CD14-positive monocyte (primary cell): ENCODE measurements around the gene BBS4. TPM values are rescaled to one million over a fixed set of nuclear protein-coding genes. Genes with fewer than 3 reads are reported as not detected.
A peak's percentile ranks its signal among the peaks of the same experiment; 100 is the strongest.

Experiments used
- DNase-seq, 3 donors: peaks; one replicate each; pipeline ENCODE4 v3.0.0-alpha.2; 2011 to 2022
- H2AFZ ChIP-seq: 2 replicates; pipeline ENCODE4 v1.6.0; 2012; ENCODE audit warnings: mild to moderate bottlenecking, low read depth, low read length, inconsistent platforms; ENCODE audit not compliant: insufficient read depth, poor library complexity, severe bottlenecking
- H3K27ac ChIP-seq, 2 donors: 1 replicate in 1 of 2; 2 replicates in 1 of 2; pipeline ENCODE4 v1.5.1; 2012 to 2013; ENCODE audit warnings: low read length in 2 of 2, control low read depth in 1 of 2, inconsistent platforms in 1 of 2, low read depth in 1 of 2, mild to moderate bottlenecking in 1 of 2
- H3K27me3 ChIP-seq, 2 donors: one replicate each; pipeline versions ENCODE4 v1.6.0 to v1.6.1; 2011 to 2013; ENCODE audit warnings: low read length in 2 of 2; ENCODE audit not compliant: control insufficient read depth in 2 of 2, insufficient read depth in 2 of 2
- H3K36me3 ChIP-seq, 2 donors: replicated peaks in 1 of 2; 1 replicate in 1 of 2; 2 replicates in 1 of 2; pipeline versions ENCODE4 v1.5.1 to v1.6.1; 2012 to 2013; ENCODE audit warnings: low read length in 2 of 2, control low read depth in 1 of 2, inconsistent platforms in 1 of 2, mild to moderate bottlenecking in 1 of 2; ENCODE audit not compliant: insufficient read depth in 2 of 2, control insufficient read depth in 1 of 2
- H3K4me1 ChIP-seq, 2 donors: 1 replicate in 1 of 2; 2 replicates in 1 of 2; pipeline versions ENCODE4 v1.5.1 to v1.6.1; 2012 to 2013; ENCODE audit warnings: low read length in 2 of 2, control low read depth in 1 of 2, inconsistent platforms in 1 of 2, mild to moderate bottlenecking in 1 of 2, moderate library complexity in 1 of 2; ENCODE audit not compliant: insufficient read depth in 2 of 2, control insufficient read depth in 1 of 2
- H3K4me2 ChIP-seq: replicated peaks from 2 replicates; pipeline ENCODE3; 2012; ENCODE audit warnings: low read length, moderate library complexity, mild to moderate bottlenecking; ENCODE audit not compliant: poor library complexity, severe bottlenecking; ENCODE audit errors: extremely low read depth
- H3K4me3 ChIP-seq, 3 experiments: fragments of 200-600 bp in 1 of 3; sonication (generic) in 1 of 3; replicated peaks in 1 of 3; 1 replicate in 2 of 3; 2 replicates in 1 of 3; pipeline ENCODE4 v1.5.1; 2011 to 2013; ENCODE audit warnings: low read length in 3 of 3, mild to moderate bottlenecking in 3 of 3, control low read depth in 2 of 3, low read depth in 2 of 3, inconsistent platforms in 1 of 3, moderate library complexity in 1 of 3
- H3K79me2 ChIP-seq: 2 replicates; pipeline ENCODE4 v1.6.0; 2012; ENCODE audit warnings: mild to moderate bottlenecking, control low read depth, inconsistent platforms, low read length, moderate library complexity; ENCODE audit not compliant: insufficient read depth
- H3K9ac ChIP-seq: 2 replicates; pipeline ENCODE4 v1.6.0; 2017; ENCODE audit warnings: low read length, mild to moderate bottlenecking; ENCODE audit not compliant: insufficient read depth, poor library complexity, severe bottlenecking
- H3K9me3 ChIP-seq, 2 donors: replicated peaks in 1 of 2; 1 replicate in 1 of 2; 2 replicates in 1 of 2; pipeline versions ENCODE4 v1.5.1 to v1.6.1; 2012 to 2013; ENCODE audit warnings: low read length in 2 of 2, control low read depth in 1 of 2; ENCODE audit not compliant: control insufficient read depth in 1 of 2, insufficient read depth in 1 of 2
- H4K20me1 ChIP-seq: 2 replicates; pipeline ENCODE4 v1.6.0; 2012; ENCODE audit warnings: mild to moderate bottlenecking, low read length, control low read depth, moderate library complexity; ENCODE audit not compliant: insufficient read depth
- H3K27ac Mint-ChIP-seq, 7 donors: one replicate each; pipeline ENCODE4 v1.8.0; 2020; ENCODE audit warnings: mild to moderate bottlenecking in 7 of 7, mixed read lengths in 7 of 7, moderate library complexity in 6 of 7, inconsistent platforms in 2 of 7
- H3K27me3 Mint-ChIP-seq, 3 donors: one replicate each; pipeline ENCODE4 v1.8.0; 2021 to 2022; ENCODE audit warnings: low read depth in 3 of 3, mild to moderate bottlenecking in 3 of 3, mixed read lengths in 3 of 3, moderate library complexity in 3 of 3, inconsistent platforms in 1 of 3
- H3K36me3 Mint-ChIP-seq, 2 donors: one replicate each; pipeline ENCODE4 v1.8.0; 2020; ENCODE audit warnings: mixed read lengths in 2 of 2, inconsistent platforms in 1 of 2, mild to moderate bottlenecking in 1 of 2
- H3K4me1 Mint-ChIP-seq: one replicate; pipeline ENCODE4 v1.8.0; 2020; ENCODE audit warnings: mild to moderate bottlenecking, mixed read lengths
- H3K4me3 Mint-ChIP-seq, 2 donors: one replicate each; pipeline ENCODE4 v1.8.0; 2020; ENCODE audit warnings: mild to moderate bottlenecking in 2 of 2, mixed read lengths in 2 of 2, moderate library complexity in 1 of 2
- H3K9me3 Mint-ChIP-seq, 7 donors: one replicate each; pipeline ENCODE4 v1.8.0; 2020 to 2022; ENCODE audit warnings: mixed read lengths in 7 of 7, mild to moderate bottlenecking in 6 of 7, moderate library complexity in 6 of 7, inconsistent platforms in 2 of 7
- WGBS: methylation state at CpG from one replicate; pipeline ENCODE4 v1.1.5; 2013; ENCODE audit warnings: missing lambda C conversion rate; ENCODE audit not compliant: insufficient coverage; 5-methylcytosine and 5-hydroxymethylcytosine counted together
- intact Hi-C, 2 donors: fragments of 100-400 bp; cut with micrococcal nuclease; formaldehyde crosslinking; loops; one replicate each; pipeline versions ENCODE4 v1.15.0 to v1.15.1; 2023
- polyA plus RNA-seq, 3 donors: library from polyadenylated mRNA; depleted of rRNA in 1 of 3; unstranded in 2 of 3; stranded (reverse) in 1 of 3; fragments of 300-500 nt in 2 of 3; fragments of >200 nt in 1 of 3; fragmentation: Illumina TruSeq in 2 of 3; gene quantifications; 1 replicate in 2 of 3; 2 replicates in 1 of 3; pipeline ENCODE4 v1.2.3, GENCODE V29; 2012 to 2021
- small RNA-seq: library from RNA; depleted of rRNA; stranded (forward); fragments of <200 nt; gene quantifications from one replicate; pipeline ENCODE3, GENCODE V24; 2012; ENCODE audit warnings: low read depth; ENCODE audit not compliant: insufficient read length
- TF ChIP-seq, protein P1 (sequence below): fragments of 200-600 bp; IDR thresholded peaks from one replicate; pipeline ENCODE4 v1.8.0; 2022; ENCODE audit warnings: antibody characterized with exemption, mild to moderate bottlenecking

Gene BBS4
- polyA plus RNA-seq, 3 donors = 4.0 to 7.6 (median 4.1) TPM

DNA sequence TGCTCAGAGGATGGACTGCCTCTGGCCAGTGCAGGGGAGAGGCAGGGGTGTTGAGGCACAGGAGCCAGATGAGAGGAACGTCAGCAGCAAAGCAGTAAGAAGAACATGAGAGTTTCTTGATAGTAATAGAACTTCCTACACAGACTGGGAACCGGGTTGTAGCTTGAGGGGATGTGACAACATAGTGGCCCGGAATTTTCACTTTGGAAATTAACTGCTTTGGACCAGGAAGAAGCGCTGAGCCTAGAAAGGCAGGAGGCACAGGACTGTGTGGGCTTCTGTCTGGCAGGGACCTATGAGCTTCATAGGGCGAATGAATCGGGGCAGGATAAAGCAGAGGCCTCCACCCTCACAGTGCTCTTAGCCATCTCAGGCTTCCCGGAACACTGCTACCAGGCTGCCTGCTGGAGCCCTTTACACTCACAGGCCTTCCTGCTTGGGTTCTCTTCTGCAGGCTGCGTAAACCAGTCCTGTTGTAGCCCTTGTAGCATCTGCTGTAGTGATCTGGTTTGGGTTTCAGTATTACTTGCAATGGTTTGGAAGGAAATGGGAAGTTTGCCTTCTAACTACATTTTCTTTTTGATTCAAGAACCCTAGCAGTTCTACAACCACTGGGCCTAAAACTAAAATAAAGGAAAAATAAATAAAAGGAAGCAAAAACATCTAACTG, 100.8 kb downstream of the BBS4 start:
- Mint-ChIP-seq H3K27me3 (peaks cover 0 to 5% (median under 1%) of the 10 kb centered on the region in 3 donors), H3K4me3 (no peak overlapping the region), H3K36me3 (peaks cover 2% of the 10 kb centered on the region in 2 donors), H3K9me3 (no peaks in the 10 kb centered on the region), H3K27ac (peak overlapping the region in 2 of 7 donors; percentile 9 to 68), H3K4me1 (peaks cover 20% of the 10 kb centered on the region)
- H3K36me3 ChIP-seq = no peaks in the 10 kb centered on the region
- H3K9ac ChIP-seq = no peak overlapping the region
- 60% methylated on average over 2 of the region's 8 CpGs for WGBS
- peaks cover 0 to 2% of the 10 kb centered on the region in 2 donors for H3K27me3 ChIP-seq
- H3K9me3 ChIP-seq = no peaks in the 10 kb centered on the region
- H2AFZ ChIP-seq = no peak overlapping the region
- DNase-seq = no peak
- peaks cover 13% of the 10 kb centered on the region for H3K79me2 ChIP-seq
- H3K4me1 ChIP-seq = peaks cover 17 to 22% of the 10 kb centered on the region in 2 donors
- no peak overlapping the region for H3K4me3 ChIP-seq
- H4K20me1 ChIP-seq = peaks cover 9% of the 10 kb centered on the region
- intact Hi-C loops = loop anchor here (10.0 kb wide), 2 partner anchors 312 to 462 kb away; partner anchors contain the start of genes ARIH1 (in 2 of the 2) and CELF6 (in 1 of the 2)
- TF ChIP-seq, protein P1, sequence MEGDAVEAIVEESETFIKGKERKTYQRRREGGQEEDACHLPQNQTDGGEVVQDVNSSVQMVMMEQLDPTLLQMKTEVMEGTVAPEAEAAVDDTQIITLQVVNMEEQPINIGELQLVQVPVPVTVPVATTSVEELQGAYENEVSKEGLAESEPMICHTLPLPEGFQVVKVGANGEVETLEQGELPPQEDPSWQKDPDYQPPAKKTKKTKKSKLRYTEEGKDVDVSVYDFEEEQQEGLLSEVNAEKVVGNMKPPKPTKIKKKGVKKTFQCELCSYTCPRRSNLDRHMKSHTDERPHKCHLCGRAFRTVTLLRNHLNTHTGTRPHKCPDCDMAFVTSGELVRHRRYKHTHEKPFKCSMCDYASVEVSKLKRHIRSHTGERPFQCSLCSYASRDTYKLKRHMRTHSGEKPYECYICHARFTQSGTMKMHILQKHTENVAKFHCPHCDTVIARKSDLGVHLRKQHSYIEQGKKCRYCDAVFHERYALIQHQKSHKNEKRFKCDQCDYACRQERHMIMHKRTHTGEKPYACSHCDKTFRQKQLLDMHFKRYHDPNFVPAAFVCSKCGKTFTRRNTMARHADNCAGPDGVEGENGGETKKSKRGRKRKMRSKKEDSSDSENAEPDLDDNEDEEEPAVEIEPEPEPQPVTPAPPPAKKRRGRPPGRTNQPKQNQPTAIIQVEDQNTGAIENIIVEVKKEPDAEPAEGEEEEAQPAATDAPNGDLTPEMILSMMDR = no peak
- H3K27ac ChIP-seq = no peak overlapping the region
- H3K4me2 ChIP-seq = no peak overlapping the region

DNA sequence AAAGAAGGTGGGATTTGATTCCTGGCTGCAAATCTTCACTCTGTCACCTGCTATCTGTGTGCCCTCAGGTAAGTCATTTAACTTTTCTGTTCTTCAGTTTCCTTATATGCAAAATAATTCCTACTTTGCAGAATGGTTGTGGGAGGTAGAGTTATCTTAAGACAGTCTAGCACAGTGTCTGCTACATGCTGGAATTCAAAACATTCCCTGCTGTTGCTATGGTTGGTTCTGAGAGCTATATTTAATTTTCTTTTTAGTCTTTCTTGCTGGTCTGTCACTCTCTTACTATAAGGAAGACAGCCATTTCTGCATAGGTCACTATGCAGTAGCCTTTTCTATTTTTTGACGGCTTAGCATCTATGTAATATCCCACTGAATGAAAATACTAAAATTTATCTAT, 101.5 kb downstream of the BBS4 start:
- TF ChIP-seq, protein P1 = no peak
- no peak overlapping the region for H3K4me3 ChIP-seq
- Mint-ChIP-seq H3K4me1 (peaks cover 15% of the 10 kb centered on the region), H3K27me3 (peaks cover 0 to 10% (median 0%) of the 10 kb centered on the region in 3 donors), H3K4me3 (no peak overlapping the region), H3K27ac (no peak overlapping the region), H3K9me3 (peaks cover 0 to 2% (median 0%) of the 10 kb centered on the region in 7 donors), H3K36me3 (no peaks in the 10 kb centered on the region)
- H3K79me2 ChIP-seq = peaks cover 6% of the 10 kb centered on the region
- peaks cover 10 to 14% of the 10 kb centered on the region in 2 donors for H3K4me1 ChIP-seq
- H4K20me1 ChIP-seq = peaks cover 2% of the 10 kb centered on the region
- DNase-seq = no peak
- H3K4me2 ChIP-seq = no peak overlapping the region
- H3K9me3 ChIP-seq = no peaks in the 10 kb centered on the region
- WGBS = no CpG with 5 or more reads among the region's 1 CpG
- no peak overlapping the region for H3K9ac ChIP-seq
- no peaks in the 10 kb centered on the region for H3K36me3 ChIP-seq
- H3K27me3 ChIP-seq = peaks cover 0 to 2% of the 10 kb centered on the region in 2 donors
- intact Hi-C loops = loop anchor here (10.0 kb wide), 2 partner anchors 313 to 463 kb away; partner anchors contain the start of genes ARIH1 (in 2 of the 2) and CELF6 (in 1 of the 2)
- H3K27ac ChIP-seq = no peak overlapping the region
- H2AFZ ChIP-seq = no peak overlapping the region

Small RNA genes within 50 kb of the gene (small RNA-seq; reads per million reads assigned to genes)
- not detected for gene RN7SL853P

Other genes with a start within 250 kb of the BBS4 start
- 10 to 100 TPM; 13.5 to 47.2 (median 14.4) TPM for gene ARIH1, start 211.9 kb upstream of the BBS4 start, polyA plus RNA-seq
- under 1 TPM in 1 of 3 donors, not detected in 2; 0.04 TPM for gene GOLGA6B, start 31.5 kb upstream of the BBS4 start, polyA plus RNA-seq
- not detected for gene HIGD2B, start within 50 bp of the BBS4 start, polyA plus RNA-seq
- 100 to 1,000 TPM; 138 to 283 (median 152) TPM for gene ADPGK, start 97.6 kb downstream of the BBS4 start, polyA plus RNA-seq